ENCODE data around the gene ABCC6. TPM values are rescaled to one million over a fixed set of nuclear protein-coding genes. Genes with fewer than 3 reads are reported as not detected.
"Not testable (repeated sequence)": the region's sequence is repeated elsewhere in the genome, so short reads cannot be mapped to it uniquely, and the experiment has no call there.

The ABCC6 gene
- total RNA-seq: 0.07 TPM in 1 of 2 replicates, not detected in the other

- intact Hi-C loops (cut with micrococcal nuclease): not testable (repeated sequence)
Measured at GRCh38 chr16:16222850-16223661, at the start of gene ABCC6. Gene ABCC6, minus strand, starts transcription at chr16:16223494. Its CDS starts 60 bp downstream, at chr16:16223434.

GRCh38 chr16:16272573-16273221 is 49.4 kb upstream of the ABCC6 start:
- intact Hi-C loops (cut with micrococcal nuclease): not testable (repeated sequence)

- intact Hi-C loops (cut with micrococcal nuclease): not testable (repeated sequence)
Measured at GRCh38 chr16:16271658-16272057, 48.4 kb upstream of the ABCC6 start.

DNA sequence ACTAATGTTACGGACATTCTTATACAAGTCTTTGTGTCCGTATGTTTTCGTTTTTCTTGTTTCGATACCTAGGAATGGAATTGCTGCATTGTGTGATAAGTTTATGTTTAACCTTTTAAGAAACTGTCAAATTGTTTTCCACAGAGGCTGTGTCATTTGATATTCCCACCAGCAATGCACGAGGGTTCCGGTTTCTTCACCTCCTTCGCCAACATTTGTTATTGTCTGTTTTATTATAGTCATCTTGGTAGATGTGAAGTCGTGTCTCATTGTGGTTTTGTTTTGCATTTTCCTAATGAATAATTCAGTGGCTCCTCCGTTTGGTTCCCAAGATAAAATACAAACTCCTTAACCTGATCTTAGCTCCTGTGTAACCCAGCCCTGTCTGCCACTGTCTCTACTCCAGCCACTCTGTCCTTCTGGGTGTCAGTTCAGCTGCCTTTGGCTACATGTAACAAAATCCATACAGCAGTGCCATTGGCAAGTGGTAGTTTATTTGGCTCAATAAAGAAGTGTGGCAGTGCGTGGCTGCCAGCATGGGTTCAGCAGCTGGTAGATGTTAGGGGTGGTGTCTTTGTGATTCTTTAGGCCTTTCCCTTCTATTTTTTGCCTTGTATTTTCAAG is 45.0 kb upstream of the ABCC6 start:
- intact Hi-C loops (cut with micrococcal nuclease): not testable (repeated sequence)

- intact Hi-C loops (cut with micrococcal nuclease): not testable (repeated sequence)
Measured at GRCh38 chr16:16267708-16268107, 44.4 kb upstream of the ABCC6 start.

DNA sequence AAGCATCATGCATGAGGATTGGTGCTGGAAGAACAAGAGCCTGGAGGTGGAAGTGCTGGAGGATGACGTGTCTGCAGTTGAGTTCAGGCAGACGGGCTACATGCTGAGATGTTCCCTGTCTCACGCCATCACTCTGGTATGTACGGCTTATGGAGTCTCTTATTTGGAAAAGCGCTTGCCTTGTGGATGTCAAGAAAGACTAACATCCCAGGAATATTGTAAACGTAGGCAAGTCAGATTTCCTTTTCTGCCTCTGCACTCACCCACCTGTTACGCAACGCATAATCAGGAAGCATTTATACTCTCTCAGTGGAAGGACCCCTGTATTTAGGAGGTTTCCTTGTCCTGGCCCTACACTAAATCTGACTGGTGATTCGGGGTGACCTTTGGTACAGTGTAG is 41.8 kb upstream of the ABCC6 start:
- intact Hi-C loops (cut with micrococcal nuclease): not testable (repeated sequence)

GRCh38 chr16:16263947-16264346 is 40.7 kb upstream of the ABCC6 start:
- intact Hi-C loops (cut with micrococcal nuclease): not testable (repeated sequence)

- intact Hi-C loops (cut with micrococcal nuclease): not testable (repeated sequence)
Measured at GRCh38 chr16:16262954-16263555, 39.8 kb upstream of the ABCC6 start.

DNA sequence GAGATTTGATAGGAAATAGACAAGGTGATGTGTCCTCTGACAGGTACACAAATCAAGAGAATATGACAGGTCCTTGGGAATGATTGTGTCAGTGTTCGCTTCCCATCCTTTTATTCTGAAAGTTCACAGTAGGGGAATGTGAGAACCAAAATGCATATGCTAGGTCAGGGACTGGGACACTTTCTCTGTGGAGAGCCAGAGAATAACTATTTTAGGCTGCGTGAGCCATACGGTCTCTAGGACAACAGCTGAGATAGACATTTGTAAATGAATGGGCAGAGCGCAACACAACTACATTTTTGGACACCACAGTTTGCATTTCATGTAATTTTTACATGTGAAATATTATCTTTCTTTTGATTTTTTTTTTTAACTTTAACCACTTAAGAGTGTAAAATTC is 36.7 kb upstream of the ABCC6 start:
- intact Hi-C loops (cut with micrococcal nuclease): not testable (repeated sequence)

GRCh38 chr16:16258822-16259221 is 35.5 kb upstream of the ABCC6 start:
- intact Hi-C loops (cut with micrococcal nuclease): not testable (repeated sequence)

DNA sequence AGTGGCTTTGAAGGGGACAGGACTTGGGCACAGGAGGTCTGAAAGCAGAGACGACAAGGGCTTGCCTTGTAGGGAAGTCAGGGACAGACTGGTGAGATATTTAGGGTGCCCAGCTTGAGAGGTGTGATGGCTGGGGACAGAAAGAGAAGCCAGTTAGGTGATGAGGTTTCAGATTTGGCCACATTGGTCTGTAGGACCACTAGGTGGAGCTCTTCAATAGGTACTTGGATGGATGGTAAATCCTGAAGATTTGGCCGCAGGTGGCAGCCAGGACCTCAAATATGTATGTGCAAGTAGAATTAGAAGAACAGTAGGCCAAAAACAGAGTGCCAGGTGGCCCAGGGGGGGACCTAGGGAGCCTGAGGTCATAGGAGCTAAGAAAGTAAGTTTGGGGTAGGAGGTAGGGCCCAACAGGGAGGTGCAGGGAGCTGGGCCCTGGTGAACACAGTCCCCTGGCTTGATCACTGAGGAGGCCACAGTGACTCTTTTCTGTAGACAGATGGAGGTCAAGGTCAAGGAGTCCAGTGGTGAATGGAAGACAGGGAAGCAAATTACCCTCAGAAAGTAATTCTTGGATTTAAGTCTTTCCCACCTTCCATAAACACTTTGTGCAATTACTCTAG is 34.1 kb upstream of the ABCC6 start:
- intact Hi-C loops (cut with micrococcal nuclease): not testable (repeated sequence)

DNA sequence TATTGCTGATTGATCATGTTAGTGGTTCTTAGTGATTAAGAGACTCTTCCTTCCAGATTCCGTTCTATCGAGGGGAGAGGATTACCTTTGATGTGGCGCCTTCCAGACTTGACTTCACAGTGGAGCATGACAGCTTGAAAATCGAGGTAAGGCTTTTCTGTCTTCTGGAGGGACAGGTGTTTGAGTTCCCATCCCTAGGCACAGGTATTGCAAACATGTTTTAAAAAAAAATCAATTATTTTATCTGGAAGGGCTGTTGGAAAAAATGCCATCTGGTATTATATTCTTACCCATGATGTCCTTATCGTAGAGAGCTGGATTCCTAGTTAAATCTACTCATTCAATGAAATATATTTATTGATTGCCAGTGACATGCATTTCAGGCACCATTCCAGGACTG is 29.1 kb upstream of the ABCC6 start:
- intact Hi-C loops (cut with micrococcal nuclease): not testable (repeated sequence)

GRCh38 chr16:16249621-16250330 is 26.5 kb upstream of the ABCC6 start:
- intact Hi-C loops (cut with micrococcal nuclease): not testable (repeated sequence)

DNA sequence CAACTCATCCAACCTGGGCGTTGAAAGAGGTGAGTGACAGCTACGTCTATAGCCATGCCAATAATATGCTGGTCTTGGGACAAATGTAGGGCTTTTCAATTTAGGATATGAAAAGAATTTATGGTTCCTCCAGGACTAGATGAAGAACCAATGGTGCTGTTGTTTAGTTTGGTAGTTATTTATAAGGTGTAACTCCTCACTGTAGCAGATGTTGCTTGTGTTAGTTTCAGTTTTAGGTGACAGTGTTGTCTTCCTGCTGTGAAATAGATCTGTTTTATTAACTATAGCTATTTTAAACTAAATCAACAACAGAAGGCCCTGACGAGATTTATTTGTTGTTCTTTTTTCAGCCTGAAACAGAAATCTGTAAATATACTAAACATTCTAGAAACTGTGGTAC is 24.1 kb upstream of the ABCC6 start:
- intact Hi-C loops (cut with micrococcal nuclease): not testable (repeated sequence)

DNA sequence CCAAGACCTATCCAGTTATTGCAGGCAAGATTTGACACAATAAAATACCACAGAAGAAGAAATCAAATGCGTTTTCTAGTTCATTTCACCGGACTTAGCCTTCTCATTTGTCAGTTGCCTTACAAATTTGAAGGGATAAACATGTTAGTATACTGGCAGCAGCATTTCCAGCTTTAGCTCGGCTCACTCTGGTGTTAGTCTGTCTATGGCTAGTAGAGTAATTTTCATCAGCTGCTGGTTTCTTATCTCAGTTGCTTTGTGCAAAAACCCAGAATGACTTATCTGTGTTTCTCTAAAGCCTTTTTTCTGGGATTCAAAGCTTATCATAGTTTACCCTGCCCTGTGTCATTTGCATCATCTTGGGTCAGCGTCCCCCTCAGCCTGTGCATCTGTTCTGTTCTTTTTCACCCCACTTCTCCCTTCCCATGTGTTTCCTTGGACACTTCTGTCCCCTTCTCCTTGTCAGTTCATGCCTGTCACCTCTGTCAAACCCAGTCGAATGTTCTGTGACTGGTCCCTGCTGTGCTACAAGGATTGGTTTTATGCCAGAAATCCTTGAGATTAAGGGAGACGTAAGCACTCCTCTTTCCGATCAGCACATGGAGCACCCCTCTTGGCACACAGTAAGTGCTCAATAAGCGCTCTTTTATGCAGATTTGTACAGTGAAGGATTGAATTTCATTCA is 23.4 kb upstream of the ABCC6 start:
- intact Hi-C loops (cut with micrococcal nuclease): not testable (repeated sequence)

DNA sequence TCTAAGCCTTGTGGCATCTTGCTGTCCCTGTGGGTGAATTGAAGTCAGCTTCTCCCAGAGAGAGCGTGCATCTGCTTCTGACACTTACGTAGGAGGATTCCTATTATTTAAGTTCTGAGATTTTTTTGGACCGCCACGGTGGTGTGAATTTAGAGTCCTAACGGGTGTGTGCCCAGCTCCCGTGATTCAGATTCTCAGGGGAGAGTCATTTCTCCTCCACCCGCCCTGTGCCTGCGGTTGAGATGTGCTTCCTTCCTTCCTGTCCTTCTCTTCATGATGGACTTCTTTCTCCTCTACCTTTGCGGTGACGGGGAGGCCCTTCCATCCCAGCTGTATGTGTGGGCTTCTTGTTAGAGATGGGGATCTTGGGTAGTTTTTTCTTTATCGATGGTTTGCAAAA is 20.6 kb upstream of the ABCC6 start:
- intact Hi-C loops (cut with micrococcal nuclease): not testable (repeated sequence)

DNA sequence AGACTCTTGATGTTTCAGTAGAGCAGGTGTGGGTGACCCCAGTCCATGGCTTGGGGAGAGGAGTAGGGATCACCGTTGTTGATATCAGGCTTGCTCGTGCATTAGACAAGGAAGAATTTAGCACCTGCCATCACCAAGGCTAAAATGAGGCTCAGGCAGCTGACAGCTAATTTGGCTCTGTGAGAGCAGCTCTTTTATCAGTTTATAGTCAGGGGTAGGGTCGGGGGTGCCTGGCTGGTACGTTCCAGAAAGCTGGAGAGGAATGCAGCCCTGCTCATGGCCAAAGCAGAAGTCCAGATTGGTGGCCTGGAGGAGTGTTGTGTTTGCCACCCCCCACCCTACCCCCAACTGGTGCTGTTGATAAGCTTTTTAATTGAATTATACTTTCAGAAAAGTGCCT is 17.4 kb upstream of the ABCC6 start:
- intact Hi-C loops (cut with micrococcal nuclease): not testable (repeated sequence)

- intact Hi-C loops (cut with micrococcal nuclease): not testable (repeated sequence)
Measured at GRCh38 chr16:16237738-16238137, 14.4 kb upstream of the ABCC6 start.

- intact Hi-C loops (cut with micrococcal nuclease): not testable (repeated sequence)
Measured at GRCh38 chr16:16237071-16237470, 13.8 kb upstream of the ABCC6 start.

DNA sequence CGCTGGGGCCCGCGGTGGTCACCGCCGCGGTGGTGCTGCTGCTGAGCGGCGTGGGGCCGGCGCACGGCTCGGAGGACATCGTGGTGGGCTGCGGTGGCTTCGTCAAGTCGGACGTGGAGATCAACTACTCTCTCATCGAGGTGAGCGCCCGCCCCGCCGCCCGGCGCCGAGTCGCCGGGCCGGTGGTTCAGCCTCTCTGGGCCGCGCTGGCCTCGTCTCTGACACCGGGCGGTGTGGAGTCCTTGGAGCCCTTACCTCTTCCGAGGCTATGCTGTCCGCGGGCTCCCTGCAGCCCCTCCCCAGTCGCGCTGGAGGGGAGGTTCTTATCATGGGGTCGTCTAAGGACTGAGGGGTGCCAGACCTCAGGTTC is 9.4 kb upstream of the ABCC6 start:
- intact Hi-C loops (cut with micrococcal nuclease): not testable (repeated sequence)
